Left lung (tissue), 10 donors: ENCODE results near the gene CCDC175. TPM values are rescaled to one million over a fixed set of nuclear protein-coding genes. Genes with fewer than 3 reads are reported as not detected.

Source experiments
- ATAC-seq: fragments of 200-7000 bp; cut with Tn5 transposase; one replicate; pipeline ENCODE4 v1.9.1; 2020; ENCODE audit warnings: moderate library complexity
- DNase-seq, 4 donors: peaks; one replicate each; pipeline ENCODE4 v3.0.0-alpha.2; 2013 to 2020
- H3K27ac ChIP-seq, 2 donors: fragments of 200-600 bp; sonication (generic) in 1 of 2; one replicate each; pipeline versions ENCODE4 v1.5.0 to v1.8.0; 2020 to 2021
- H3K27me3 ChIP-seq, 2 donors: fragments of 200-600 bp; sonication (generic) in 1 of 2; one replicate each; pipeline versions ENCODE4 v1.5.0 to v1.8.0; 2020 to 2021
- H3K36me3 ChIP-seq, 2 donors: fragments of 200-600 bp; sonication (generic) in 1 of 2; one replicate each; pipeline versions ENCODE4 v1.5.0 to v1.8.0; 2020 to 2021
- H3K4me1 ChIP-seq, 2 donors: fragments of 200-600 bp; one replicate each; pipeline ENCODE4 v1.8.0; 2021
- H3K4me3 ChIP-seq, 2 donors: fragments of 200-600 bp; sonication (generic) in 1 of 2; one replicate each; pipeline versions ENCODE4 v1.5.0 to v1.8.0; 2020 to 2021; ENCODE audit warnings: mild to moderate bottlenecking in 1 of 2
- H3K9me3 ChIP-seq, 2 donors: fragments of 200-600 bp; sonication (generic) in 1 of 2; one replicate each; pipeline versions ENCODE4 v1.5.0 to v1.8.0; 2020 to 2021
- intact Hi-C, 2 donors: fragments of 100-400 bp; cut with DNase I; formaldehyde crosslinking; loops; one replicate each; pipeline versions ENCODE4 v1.11.2 to v1.14.2; 2022
- polyA plus RNA-seq, 6 donors: library from polyadenylated mRNA; unstranded; fragments of 120-200 nt; gene quantifications; one replicate each; pipeline ENCODE4 v1.2.1, GENCODE V29; 2013; ENCODE audit not compliant: insufficient read length in 6 of 6
- total RNA-seq, 2 donors: library from RNA; stranded (reverse); fragmentation: NEBNext Ultra II Directional; extraction: Animal tissue kit (Norgen Biotek cat#: 25700); gene quantifications; one replicate each; pipeline ENCODE4 v1.2.1, GENCODE V29; 2021
- TF ChIP-seq, protein P1 (sequence below), 2 donors: fragments of 200-600 bp; sonication (generic) in 1 of 2; IDR thresholded peaks; one replicate each; pipeline versions ENCODE4 v1.5.0 to v1.8.0; 2021; ENCODE audit warnings: antibody characterized with exemption in 2 of 2
- donor health status: DM: no; HTN: yes; CAD: no.
- donor health status: DM: no; HTN: no; CAD: no.

Gene CCDC175
- total and polyA plus RNA-seq, 8 donors = 0.30 to 0.66 (median 0.41) TPM; not detected in 3

DNA sequence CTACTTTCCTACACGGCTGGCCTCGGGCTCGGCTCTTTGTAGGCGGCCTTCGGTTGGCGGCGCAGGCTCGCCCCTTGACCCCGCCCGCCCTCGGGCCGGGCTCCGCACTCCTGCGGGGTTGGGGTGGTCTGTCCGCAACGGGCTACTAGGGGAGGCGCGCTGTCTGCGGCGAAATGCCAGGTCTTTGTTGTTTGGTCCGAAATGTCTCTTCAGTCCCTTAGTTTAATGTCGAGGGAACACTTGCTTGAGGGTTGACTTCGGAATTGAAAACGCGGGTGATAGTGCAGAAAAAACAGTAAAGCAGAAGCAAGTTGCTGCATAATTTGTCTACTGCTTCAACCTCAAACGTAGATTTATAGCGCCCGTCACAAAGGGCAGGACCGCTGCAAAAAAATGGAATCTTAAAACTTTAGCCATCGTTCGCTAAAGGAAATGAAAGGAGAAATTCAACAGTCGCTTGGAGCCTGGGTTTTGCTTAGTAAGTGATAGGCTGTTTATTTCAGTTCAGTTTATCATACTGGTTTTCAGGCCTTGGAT, 91.9 kb downstream of the CCDC175 start:
- intact Hi-C loops = no loop called here
- peaks cover 22 to 70% of the 10 kb centered on the region in 2 donors for H3K4me1 ChIP-seq

DNA sequence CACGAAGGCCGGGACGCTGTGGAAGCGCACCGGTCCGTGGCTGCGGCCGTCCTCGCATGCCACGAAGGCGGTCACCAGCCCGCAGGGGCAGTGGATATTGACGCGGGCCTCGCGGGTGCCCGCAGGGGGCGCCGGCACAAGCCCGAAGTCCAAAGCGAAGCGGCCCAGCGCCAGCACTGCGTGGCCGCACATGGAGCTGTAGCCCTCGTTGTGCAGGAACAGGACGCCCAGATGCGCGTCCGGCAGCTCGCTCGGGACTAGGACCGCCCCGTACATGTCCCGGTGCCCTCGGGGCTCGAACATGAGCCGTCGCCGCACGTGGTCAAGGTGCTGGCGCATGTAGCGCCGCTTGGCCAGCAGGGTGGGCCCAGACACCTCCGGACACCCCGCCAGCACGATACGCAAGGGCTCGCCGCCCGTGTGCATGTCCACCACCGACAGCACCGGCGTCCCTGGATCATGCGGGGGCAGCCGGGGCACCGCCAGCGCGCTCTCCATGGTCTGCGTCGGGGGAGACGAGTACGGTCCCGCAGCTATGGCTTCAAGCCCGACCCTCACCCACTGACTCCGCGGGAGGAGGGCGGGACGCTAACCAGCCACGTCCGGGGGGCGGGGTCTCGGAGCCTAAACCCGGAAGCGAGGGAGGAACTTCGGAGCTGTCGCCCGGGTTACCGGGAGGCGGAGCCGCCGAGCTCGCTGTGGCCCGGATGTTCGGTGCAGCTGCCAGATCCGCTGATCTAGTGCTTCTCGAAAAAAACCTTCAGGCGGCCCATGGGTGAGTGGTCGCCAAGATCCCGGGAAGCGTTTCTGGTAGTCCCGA, 92.6 kb downstream of the CCDC175 start, which contains the start of the genes JKAMP and L3HYPDH:
TSS of gene JKAMP (plus strand) at position 699 of the 820 bp plus-strand sequence. CDS start at position 772, 73 bp downstream.
TSS of gene L3HYPDH (minus strand) at position 590 of the 820 bp plus-strand sequence. CDS start at position 498, 92 bp downstream.
- no peaks in the 10 kb centered on the region for H3K9me3 ChIP-seq

More for the DNA sequence above, 91.9 kb downstream of the CCDC175 start:
- Histone ChIP-seq H3K27me3 (no peaks in the 10 kb centered on the region), H3K4me3 (peak overlapping the region; percentile 93 to 94), H3K36me3 (peaks cover 0 to 11% of the 10 kb centered on the region in 2 donors), H3K27ac (peak overlapping the region; percentile 93 to 96), H3K9me3 (no peaks in the 10 kb centered on the region)
- TF ChIP-seq, protein P1, sequence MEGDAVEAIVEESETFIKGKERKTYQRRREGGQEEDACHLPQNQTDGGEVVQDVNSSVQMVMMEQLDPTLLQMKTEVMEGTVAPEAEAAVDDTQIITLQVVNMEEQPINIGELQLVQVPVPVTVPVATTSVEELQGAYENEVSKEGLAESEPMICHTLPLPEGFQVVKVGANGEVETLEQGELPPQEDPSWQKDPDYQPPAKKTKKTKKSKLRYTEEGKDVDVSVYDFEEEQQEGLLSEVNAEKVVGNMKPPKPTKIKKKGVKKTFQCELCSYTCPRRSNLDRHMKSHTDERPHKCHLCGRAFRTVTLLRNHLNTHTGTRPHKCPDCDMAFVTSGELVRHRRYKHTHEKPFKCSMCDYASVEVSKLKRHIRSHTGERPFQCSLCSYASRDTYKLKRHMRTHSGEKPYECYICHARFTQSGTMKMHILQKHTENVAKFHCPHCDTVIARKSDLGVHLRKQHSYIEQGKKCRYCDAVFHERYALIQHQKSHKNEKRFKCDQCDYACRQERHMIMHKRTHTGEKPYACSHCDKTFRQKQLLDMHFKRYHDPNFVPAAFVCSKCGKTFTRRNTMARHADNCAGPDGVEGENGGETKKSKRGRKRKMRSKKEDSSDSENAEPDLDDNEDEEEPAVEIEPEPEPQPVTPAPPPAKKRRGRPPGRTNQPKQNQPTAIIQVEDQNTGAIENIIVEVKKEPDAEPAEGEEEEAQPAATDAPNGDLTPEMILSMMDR (IDR thresholded peaks at IDR 0.05) = no peak
- DNase-seq (no peak), ATAC-seq (peak; percentile 60)

DNA sequence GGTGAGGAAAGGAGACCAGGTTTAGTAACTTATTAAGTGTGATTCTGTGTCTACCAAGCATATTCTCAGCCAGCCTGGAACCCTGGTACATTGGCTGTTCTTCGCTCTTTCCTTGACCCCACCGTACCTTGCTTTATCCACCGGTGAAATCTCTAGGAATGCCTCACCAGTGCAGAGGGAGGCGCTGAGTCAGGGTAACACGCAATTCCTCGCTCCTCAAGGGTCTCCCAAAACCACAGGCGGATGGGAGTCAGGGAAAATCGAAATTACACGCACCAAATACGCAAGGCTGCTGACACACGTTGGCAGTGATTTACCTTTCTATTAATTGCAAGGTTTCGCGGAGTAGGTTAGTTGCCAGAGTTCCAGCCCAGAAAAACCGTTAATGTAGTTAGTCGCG, 93.2 kb downstream of the CCDC175 start:
- peak overlapping the region; percentile 93 to 94 for H3K4me3 ChIP-seq
- DNase-seq (no peak), ATAC-seq (peak; percentile 11)
- H3K4me1 ChIP-seq = peaks cover 22 to 69% of the 10 kb centered on the region in 2 donors
- TF ChIP-seq, protein P1 (IDR thresholded peaks at IDR 0.05) = no peak
- H3K27me3 ChIP-seq = no peaks in the 10 kb centered on the region
- intact Hi-C loops = no loop called here
- H3K9me3 ChIP-seq = no peaks in the 10 kb centered on the region
- peaks cover 0 to 6% of the 10 kb centered on the region in 2 donors for H3K36me3 ChIP-seq
- H3K27ac ChIP-seq = peak overlapping the region; percentile 93 to 96

More for the DNA sequence above, 92.6 kb downstream of the CCDC175 start, which contains the start of the genes JKAMP and L3HYPDH:
- intact Hi-C loops = no loop called here
- DNase-seq = peak; percentile 97 to 99 (median 98)
- Histone ChIP-seq H3K4me3 (peak within 1 kb of the TSS; percentile 93 to 94), H3K36me3 (peaks cover 0 to 4% of the 10 kb centered on the region in 2 donors), H3K27ac (peak within 1 kb of the TSS; percentile 93 to 96), H3K4me1 (peaks cover 22 to 71% of the 10 kb centered on the region in 2 donors), H3K27me3 (no peaks in the 10 kb centered on the region)
- TF ChIP-seq, protein P1 (IDR thresholded peaks at IDR 0.05) = peak; percentile 57 to 64
- ATAC-seq = peak; percentile 97

DNA sequence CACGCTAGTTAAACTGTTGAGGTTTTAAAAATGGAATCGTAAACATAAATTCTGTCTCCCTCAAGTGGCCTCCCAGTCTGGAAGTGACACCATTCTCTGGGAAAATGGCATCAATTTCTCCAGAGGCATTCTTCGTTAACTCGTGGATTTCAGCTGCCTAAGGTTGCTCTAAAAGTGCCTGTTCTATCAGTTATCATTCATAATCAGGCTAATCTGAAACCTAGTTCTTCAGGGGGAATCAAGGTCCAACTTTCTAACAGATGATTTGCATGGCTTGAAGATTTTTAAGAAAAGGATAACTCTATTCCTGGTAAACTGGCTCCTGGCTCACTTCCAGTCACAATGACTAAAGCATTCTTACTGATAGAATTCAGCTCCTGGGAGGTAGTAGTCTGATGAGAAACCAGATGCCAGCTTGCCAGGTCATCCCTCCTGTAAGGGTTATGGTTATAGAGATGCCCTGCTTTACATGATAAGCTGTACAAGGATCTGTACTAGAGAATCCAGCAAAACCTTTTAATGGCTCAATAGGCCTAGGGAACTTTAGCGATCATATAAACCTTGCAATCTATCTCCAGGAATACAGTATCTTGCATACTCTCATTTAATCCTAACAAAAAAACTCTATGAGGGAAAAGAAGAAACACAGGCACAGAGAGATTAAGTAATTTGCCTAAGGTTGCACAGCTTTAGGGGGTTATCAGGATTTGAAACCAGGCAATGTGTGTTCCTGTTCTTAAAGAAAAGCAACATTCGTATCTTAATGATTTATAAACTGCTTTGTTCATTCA, 93.9 kb downstream of the CCDC175 start:
- Histone ChIP-seq H3K4me3 (peak overlapping the region; percentile 93 to 94), H3K4me1 (peaks cover 22 to 66% of the 10 kb centered on the region in 2 donors), H3K27me3 (no peaks in the 10 kb centered on the region), H3K36me3 (peaks cover 0 to 7% of the 10 kb centered on the region in 2 donors), H3K9me3 (no peaks in the 10 kb centered on the region), H3K27ac (peak overlapping the region; percentile 93 to 96)
- DNase-seq (no peak), ATAC-seq (no peak)
- TF ChIP-seq, protein P1 (IDR thresholded peaks at IDR 0.05) = no peak
- intact Hi-C loops = no loop called here
